HG03103 (cell line): ENCODE data around the gene PHC2.

Source experiments
- ATAC-seq: cut with Tn5 transposase; IDR thresholded peaks from one replicate; pipeline ENCODE4 v1.9.1; 2021; ENCODE audit warnings: low read depth; ENCODE audit not compliant: unreplicated experiment

PHC2 gene

DNA sequence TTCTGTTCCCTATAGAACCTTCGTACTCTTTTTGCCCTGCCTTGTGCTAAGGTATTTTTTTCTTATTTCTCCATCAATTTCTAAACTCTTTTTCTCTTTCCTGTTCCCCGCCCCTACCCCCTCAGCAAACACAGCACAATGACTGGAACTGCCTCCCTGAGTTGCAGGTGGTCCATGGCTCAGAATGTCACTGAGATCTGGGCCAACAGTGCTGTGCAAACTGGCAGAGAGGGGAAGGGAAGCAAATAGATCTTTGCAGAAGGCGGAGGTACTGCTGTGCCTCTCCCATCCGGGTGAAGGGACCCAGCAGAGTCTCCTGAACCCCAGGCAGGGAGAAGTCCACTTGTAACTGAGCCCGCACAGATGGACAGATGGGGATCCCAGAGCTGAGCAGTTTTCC, 77.4 kb downstream of the PHC2 start:
- ATAC-seq: no peak

DNA sequence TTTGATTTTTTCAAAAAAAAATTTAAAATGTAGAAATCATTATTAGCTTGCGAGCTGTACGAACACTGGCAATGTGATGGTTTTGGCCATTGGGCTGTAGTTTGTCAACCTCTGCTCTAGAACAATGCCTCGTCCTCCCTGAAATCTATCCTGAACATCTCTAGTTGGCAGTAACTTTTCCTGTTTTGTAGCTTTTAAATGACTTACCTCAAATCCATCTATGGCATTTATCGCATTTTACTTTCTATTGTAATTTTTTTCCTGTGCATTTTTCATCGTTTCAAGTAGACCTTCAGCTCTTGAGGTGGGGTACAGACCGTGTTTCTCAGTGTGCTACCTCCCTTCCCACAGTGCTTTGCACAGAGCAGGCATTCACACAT, 79.6 kb downstream of the PHC2 start:
- no peak for ATAC-seq

DNA sequence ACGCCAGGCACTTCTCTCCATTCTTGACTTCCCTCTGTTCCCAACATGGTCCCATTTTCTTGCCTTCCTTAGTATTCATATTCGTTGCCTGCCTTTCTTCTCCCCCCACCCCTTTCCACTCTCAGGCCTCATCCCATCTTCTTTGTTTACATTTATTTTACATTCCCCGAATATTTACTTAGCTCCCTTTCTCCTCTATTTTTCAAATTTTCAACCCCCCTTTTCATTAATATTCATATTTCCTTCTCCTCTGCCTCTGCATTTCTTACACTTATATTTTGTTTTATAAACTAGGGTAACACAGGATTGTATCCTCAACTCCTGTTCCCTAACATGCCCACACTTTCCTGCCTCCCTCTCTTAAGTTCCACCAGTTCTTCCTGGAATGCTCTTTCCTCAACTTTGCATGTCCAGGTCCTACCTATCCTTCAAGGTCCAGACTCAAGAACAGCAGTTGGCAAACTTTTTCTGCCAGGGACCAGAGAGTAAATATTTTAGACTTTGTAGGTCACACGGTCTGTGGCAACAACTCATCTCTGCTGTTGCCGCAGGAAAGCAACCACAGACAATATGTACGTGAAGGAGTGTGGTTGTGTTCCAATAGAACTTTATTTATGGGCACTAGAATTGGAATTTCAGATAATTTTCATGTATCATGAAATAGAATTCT, 80.1 kb downstream of the PHC2 start:
- ATAC-seq: no peak

DNA sequence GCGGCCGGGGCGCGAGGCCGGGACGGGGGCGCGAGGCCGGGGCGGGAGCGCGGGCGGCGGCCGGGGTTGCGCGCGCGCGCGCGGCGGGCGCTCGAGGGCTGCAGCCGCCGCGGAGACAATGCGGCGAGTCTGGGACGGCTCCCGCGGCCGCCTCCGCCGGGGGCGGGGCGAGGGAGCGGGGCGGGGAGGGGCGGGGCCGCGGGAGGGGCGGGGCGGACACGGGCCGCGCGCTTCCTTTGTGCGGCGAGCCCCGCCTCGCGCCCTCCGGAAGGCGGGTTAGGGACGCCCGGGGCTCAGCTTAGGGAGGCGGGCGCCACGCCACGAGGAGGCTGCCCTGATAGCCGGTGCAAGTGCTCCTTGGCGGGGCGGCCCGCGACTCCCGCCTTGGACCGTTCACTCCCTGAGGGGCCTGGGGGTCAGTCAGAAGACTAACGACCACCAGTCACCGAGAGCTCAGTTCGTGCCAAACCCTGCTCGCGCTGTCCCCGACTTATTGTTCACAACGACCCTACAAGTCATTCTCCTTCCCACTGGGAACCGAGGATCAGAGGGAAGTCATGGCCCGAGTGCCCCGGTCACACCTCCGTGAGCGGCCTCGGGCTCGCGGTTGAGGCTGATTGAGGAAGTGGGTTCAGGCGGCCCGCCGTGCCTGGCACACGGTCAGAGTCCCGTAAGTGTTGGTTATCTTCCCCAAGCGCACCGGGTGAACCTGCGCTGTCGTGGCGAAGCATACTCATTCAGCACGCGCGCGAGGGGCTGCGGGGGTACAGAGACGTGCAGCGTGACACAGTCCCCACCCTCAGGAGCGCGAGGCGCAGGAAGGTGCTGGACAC, 80.9 kb downstream of the PHC2 start:
- peak; percentile 71 for ATAC-seq

DNA sequence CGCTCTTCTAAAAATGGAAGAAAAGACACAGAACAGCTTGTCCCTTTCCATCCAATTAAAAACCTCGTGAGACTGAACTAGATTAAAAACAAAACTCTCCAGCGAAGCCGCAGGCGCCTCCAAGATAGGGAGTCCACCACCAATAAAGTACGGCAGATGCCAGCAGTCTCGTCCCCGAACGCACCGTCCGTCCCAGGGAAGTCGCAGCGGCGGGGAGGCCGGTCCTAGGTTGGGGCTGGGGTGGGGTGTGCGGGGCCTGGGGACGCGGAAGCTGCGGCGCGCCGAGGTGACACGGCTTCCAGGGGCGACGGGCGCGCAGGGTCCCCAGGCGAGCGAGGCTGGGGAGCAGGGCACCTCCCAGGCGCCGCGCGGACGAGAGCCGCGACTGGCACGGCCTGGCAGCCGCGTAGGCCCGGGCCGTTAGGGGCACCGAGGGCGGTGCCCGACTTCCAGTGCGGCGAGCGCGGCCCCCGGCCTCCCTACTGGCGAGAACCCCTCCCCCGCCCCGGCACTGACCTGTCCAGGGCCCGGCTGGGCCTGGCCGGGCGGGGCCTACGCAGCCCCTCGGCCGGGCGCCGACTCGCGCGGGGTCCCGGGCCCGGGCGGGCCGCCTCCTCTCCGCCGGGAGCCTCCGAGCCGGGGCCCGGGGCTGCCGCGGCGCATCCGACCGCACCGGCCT, 81.7 kb downstream of the PHC2 start:
- ATAC-seq: peak; percentile 34

DNA sequence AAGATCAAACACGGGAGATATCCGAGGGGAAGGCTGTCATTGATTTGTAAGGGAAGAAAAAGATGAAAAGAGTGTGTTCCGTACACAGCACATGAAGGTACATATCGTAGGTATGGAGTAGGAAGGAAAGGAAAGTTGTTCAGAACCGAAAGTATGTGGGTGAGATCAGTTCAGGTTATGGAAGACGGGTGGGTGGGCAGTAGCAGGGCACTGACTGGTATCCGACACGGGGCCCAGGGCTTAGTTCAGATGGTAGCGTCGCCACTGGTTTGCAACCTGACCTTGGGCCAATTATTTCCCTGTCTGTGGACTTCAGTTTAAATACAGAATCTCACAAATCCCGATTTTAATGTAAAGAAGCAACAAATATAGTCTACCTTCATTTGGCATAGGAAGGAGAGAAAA, 82.2 kb downstream of the PHC2 start:
- no peak for ATAC-seq

DNA sequence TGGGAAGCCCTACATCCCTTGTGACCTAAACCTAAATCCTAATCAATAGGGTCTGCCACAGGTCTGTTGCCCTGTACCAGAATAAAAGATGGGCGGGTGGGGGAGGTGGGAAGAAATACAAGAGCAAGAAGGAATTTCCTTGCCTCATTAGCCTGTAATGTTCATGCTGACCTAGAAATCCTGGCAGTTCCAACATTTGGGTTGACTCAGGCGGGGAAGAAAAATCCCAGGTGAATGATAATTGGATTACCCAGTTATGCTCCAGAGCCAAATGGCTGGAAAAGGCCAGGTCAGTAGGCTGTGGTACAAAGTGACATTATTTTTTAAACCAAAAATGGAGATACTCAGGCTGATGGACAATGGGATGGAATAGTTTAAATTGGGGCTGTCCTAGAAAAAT, 82.7 kb downstream of the PHC2 start:
- no peak for ATAC-seq

DNA sequence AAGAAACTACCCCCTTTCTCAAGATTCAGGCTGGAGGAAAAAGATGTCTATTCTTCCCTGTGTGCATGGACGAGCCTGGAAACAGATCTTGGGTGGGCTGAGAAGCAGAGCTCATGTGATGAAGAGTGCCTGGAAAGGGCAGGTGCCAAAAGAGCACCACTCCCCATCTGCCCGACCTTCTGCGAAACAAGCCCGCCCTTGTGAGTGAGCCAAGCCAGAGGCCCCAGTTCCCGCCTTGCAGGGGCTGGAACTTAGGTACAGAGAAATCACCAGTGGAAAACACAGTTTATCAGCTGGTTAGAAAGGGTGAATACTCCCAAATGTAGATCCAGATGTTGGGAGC, 83.3 kb downstream of the PHC2 start:
- no peak for ATAC-seq

DNA sequence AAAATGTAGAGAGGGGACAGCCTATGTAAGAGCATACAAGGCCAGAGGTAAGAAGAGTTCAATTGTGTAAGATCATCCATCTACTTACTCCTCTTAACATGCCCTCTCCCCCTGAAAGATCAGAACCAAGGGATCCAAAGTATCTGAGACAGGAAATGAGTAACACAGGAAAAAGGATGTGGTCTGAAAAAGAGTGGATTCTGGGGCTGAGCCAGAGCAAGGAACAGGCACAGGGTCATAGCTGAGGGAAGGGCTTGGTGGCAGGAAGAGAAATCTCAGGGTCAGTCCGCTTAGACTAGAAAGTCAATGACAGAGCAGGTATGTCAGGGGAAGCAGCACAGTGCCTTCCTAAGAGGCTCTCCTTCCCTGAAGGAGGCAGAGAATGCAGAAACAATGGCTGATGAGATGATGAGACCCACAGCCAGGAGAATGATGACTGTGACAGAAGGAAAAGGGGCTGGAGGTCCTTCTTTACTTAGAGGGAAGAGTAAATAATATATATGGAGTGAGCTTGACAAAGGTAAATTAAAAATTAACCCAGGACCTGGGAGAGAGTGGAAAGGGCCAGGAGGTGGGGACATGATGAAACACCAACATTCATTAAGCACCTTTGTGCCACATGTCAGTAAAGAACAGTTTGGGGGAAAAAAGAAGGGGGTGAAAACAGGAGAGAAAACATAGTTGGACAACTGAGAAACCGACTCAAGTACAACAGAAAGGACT, 83.8 kb downstream of the PHC2 start:
- no peak for ATAC-seq

DNA sequence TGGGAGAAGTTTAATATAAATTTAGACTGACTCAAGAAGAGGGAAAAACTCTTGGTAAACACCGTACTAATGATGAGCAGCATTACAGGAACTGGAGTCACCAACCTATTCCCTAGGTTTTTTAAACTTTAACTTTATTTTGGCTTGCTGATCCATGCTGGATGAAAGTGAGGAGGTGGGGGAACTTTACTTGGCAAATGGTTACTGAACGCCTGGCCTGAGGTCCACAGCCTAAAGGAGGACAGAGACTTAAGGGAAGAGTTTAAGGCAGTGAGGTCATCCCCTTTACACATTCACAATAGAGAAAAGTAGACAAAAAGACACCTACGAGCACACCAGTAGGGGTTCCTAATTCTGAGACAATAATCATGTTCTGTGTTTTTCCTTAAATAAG, 84.4 kb downstream of the PHC2 start:
- no peak for ATAC-seq

DNA sequence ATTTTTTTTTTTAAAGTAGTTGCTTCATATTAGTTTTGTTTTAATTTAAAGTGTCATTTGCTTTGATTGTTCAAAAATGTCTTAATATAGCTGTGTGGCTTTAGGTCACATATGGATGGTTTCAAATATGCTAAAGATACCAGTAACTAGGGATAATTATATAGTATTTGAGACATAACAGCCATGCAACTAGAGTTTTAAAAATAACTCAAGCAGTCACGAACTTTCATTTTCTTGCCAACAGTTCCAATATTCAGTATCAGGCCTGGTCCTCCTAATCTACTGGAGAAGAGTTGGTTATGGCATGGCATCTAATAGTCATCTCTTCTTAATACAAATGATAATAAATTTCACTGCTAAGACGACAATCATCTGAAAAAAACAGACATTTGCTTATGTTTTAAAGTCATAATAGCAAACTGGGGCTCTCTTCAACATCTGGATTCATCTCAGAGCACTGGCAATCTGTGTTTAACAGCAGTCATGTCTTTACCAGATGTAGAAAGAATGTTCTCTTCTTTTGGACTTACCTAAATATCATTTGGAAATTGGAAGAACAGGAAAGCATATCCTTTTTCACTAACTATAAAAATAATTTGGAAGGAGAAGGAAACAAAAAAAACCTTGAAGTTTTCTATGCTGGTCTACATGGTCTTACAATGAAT, 85.9 kb downstream of the PHC2 start:
- no peak for ATAC-seq

DNA sequence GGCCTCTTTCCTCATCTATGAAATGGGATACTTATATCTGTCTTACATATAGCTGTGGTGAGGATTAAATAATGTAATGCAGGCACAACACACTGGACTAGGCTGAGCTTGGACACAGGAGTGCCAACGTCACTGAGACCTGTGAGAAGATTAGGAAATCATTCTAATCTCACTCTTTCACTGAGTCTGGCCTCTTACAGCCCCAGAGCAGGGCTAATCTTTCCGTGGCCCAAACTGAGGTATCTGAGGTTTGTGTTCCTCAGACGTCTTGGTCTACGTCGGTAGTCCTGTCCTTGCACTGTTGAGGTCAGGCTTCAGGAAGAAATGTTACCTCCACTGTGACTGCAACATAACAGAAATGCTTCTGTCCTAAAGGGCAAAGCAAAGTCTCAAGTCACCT, 87.4 kb downstream of the PHC2 start:
- no peak for ATAC-seq

DNA sequence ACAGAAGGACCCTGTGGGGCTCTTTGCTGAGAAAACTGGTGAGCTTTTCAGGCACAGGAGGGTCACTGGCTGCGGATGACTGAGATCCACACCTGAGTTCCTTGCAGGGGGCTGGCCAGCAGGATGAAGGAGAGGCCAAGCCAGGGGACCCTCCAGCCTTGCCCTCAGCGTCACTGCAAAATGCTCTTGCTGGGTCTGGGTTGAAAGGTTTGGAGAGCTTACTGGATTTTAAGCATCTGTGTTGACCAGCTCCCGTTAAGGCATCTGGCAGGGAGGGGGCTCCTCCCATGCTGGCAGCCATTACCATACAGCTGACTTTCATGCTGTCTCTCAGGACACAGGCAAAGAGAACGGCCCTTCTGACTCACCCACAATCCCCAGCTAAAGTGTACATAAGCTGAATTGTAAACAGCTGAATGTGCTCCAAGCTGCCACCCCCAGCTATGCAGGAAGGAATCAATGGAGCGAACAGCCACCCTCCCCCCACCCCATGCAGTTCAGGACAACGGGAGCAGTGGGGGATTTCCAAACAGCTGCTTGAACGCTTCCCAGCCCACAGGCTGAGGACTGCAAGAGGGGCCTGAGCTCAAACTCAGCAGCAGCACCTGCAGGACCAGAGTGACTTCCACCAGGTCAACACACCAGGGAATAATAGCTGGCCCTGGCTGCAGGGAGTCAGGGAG, 88.7 kb downstream of the PHC2 start:
- ATAC-seq: no peak

DNA sequence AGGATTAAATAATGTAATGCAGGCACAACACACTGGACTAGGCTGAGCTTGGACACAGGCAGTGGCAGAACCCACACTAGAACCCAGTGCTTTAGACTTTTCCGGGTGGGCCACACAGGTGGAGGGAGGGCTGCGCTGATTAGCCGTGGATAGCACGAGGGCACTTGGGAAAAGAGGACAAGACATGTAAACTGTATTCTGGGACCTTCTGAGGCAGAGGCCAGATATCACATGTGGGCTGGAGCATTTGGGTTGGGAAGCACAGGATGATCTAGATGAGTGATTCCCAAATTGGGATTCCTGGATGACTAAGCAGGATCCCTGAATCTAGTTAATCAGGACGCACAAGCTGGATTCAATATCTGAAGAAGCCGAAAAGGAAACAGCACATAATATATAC, 89.7 kb downstream of the PHC2 start:
- ATAC-seq: no peak

DNA sequence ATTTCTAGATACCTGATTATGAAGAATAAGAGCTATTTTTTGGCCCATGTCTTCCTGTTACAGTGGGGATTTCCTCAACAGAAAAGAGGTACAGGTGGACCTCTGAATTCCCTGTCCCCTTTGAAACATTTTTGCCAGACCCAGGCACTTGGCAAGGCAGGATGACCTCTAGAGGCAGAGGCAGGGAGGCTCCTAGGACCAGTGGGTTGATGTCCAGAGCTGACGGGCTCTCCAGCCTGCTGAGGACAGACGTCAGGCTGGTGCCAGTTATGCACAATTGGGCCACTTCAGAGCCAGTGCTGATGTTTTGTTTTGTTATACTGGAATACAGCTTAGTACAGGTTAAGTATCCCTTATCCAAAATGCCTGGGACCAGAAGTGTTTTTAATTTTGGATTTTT, 91.5 kb downstream of the PHC2 start:
- no peak for ATAC-seq

DNA sequence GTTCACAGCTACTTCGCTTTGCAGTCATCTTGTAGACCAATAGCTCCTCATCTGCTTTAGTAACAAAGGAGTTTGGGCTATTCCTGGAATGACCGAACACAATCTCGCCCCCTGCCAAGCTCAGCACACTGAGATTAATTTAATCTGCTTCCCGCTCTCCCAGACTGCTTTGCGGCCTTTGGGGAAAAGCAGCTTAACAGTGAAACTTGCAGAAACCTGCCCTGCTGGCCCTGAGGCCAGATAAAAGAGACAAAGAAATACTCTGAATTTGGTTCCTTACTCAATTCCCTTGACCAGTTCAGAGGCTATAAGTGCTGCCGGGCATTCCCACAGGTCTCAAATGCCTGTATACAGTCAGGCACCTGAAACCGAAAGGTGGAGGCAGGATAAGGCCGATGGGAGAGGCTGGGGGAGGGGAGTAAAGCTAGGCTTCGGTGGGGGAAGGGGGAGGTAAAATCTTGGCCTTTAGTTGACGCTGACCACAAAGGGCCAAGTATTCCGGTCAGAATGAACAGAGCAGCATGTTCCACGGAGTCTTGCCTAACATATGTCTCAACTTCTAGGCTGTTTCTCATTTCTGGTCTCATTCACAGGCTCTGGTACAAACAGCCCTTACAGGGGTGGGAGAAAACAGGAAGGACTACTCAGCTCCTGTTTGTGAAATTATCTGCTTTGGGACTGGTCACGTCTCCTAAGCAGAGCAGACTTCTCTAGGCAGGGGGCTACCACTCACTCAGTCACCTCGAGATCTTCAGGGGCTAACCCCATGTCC, 92.3 kb downstream of the PHC2 start:
- no peak for ATAC-seq

DNA sequence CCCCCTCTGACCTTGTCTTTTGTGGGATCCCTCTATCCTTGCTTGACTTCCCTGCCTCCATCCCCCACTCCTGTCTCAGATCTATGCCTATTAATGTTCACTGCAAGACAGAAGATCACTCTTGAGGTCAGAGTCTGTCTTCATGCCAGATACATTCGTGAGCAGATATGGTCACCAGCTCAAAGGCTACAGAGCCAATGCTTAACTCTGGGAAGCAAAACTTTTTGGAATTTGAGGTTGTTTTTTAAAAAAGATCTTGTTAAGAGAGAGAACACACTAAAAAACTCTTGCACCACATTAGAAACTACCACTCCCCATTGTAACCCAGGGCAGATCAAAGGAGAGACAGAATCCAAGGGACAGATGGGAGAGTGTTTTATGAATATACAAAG, 92.9 kb downstream of the PHC2 start:
- ATAC-seq: no peak

DNA sequence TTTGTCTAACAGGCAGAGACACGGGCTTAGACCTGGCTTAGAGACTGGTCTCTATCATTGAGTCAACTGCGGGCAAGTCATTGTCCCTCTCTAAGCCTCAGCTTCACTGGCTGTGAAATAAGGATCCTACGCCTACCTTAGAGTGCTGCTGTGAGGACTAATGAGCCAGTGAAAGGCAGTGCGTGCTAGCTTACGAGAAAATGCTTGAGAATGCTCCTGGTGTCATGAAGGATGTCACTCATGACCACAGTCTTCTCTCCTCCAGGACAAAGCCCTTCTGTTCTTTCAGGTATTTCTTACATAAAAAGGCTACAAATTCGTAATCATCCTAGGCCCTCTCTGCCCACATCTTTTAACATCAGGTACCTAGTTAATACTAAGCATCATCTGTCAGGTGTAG, 93.5 kb downstream of the PHC2 start:
- ATAC-seq: no peak

DNA sequence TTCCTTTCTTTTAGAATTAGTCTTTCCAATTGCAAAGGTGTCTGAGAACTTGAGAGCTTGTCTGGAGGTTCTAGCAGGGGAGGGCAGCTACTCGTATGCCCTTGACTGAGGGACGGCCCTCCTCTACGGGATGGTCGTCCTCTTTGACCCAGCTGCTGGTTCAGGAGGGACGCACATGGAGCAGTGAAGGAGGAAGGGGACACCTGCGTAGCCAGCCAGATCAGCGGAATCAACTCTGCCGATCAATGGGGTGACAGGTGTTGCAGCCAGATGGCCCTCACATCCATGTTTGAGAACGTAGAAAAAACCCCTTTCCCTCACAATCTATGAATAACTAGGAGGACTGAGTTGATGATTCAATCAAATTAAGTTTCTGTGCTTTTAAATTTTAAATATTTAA, 94.3 kb downstream of the PHC2 start:
- no peak for ATAC-seq
